Caco-2 (cell line): Measurements from ENCODE around the gene CRACR2A. TPM values are rescaled to one million over a fixed set of nuclear protein-coding genes. Genes with fewer than 3 reads are reported as not detected.

Experiments
- BruUV-seq: library from RNA; stranded (reverse); fragments of 400-500 nt; replicated peaks from 2 replicates; lab custom pipeline; 2021; lab: Mats Ljungman, UMichigan
- CTCF ChIA-PET: fragments of 300-600 bp; sonication (Branson Sonifier 250); formaldehyde crosslinking; loops from one replicate; lab custom pipeline; 2022; ENCODE audit warnings: antibody characterized with exemption; lab: Charles Lee
- POLR2A ChIA-PET: fragments of 300-600 bp; sonication (Branson Sonifier 250); formaldehyde crosslinking; loops from one replicate; lab custom pipeline; 2022; ENCODE audit warnings: antibody characterized with exemption; lab: Charles Lee
- DNase-seq, 2 experiments: peaks; one replicate each; pipeline versions ENCODE4 v3.0.0 to v3.0.0-alpha.2; 2020 to 2022
- H3K27me3 ChIP-seq: replicated peaks from 2 replicates; pipeline ENCODE4 v1.6.0; 2011; ENCODE audit warnings: low read length; ENCODE audit not compliant: control insufficient read depth, insufficient read depth
- H3K36me3 ChIP-seq: 2 replicates; pipeline ENCODE4 v1.5.1; 2011; ENCODE audit warnings: low read length; ENCODE audit not compliant: control insufficient read depth, insufficient read depth
- H3K4me1 ChIP-seq: fragments of 250-450 bp; sonication (Bioruptor Pico); 2 replicates; pipeline ENCODE4 v1.5.1; 2020; ENCODE audit warnings: mild to moderate bottlenecking
- H3K4me3 ChIP-seq: 2 replicates; pipeline ENCODE4 v1.5.1; 2011; ENCODE audit warnings: low read depth, mild to moderate bottlenecking, control low read depth, low read length
- H3K9me3 ChIP-seq: fragments of 250-450 bp; sonication (Bioruptor Pico); 2 replicates; pipeline ENCODE4 v1.5.1; 2020; ENCODE audit warnings: mild to moderate bottlenecking, moderate library complexity
- H3K27ac Mint-ChIP-seq: one replicate; pipeline ENCODE4 v1.8.0; 2022; ENCODE audit warnings: mixed read lengths; ENCODE audit not compliant: unreplicated experiment
- H3K27me3 Mint-ChIP-seq: one replicate; pipeline ENCODE4 v1.8.0; 2022; ENCODE audit warnings: mixed read lengths; ENCODE audit not compliant: insufficient read depth, unreplicated experiment
- H3K36me3 Mint-ChIP-seq: one replicate; pipeline ENCODE4 v1.8.0; 2022; ENCODE audit warnings: mild to moderate bottlenecking, mixed read lengths; ENCODE audit not compliant: insufficient read depth, unreplicated experiment
- H3K4me1 Mint-ChIP-seq: one replicate; pipeline ENCODE4 v1.8.0; 2022; ENCODE audit warnings: low read depth, mixed read lengths; ENCODE audit not compliant: unreplicated experiment
- H3K4me3 Mint-ChIP-seq: one replicate; pipeline ENCODE4 v1.8.0; 2022; ENCODE audit warnings: mild to moderate bottlenecking, moderate library complexity, mixed read lengths; ENCODE audit not compliant: unreplicated experiment
- H3K9me3 Mint-ChIP-seq: one replicate; pipeline ENCODE4 v1.8.0; 2022; ENCODE audit warnings: mixed read lengths; ENCODE audit not compliant: unreplicated experiment
- CTCF ChIP-seq, 2 experiments: fragments of 200-600 bp in 1 of 2; IDR thresholded peaks; 1 replicate in 1 of 2; 2 replicates in 1 of 2; pipeline versions ENCODE4 v1.5.1 to v1.8.0; 2011 to 2022; ENCODE audit warnings: antibody characterized with exemption in 1 of 2, control low read depth in 1 of 2, inconsistent platforms in 1 of 2, low read depth in 1 of 2, low read length in 1 of 2, mild to moderate bottlenecking in 1 of 2, moderate library complexity in 1 of 2; ENCODE audit not compliant: insufficient read depth in 1 of 2, severe bottlenecking in 1 of 2, unreplicated experiment in 1 of 2
- intact Hi-C: fragments of 100-400 bp; cut with micrococcal nuclease; formaldehyde crosslinking; loops from one replicate; pipeline ENCODE4 v1.10.0; 2022; ENCODE audit not compliant: unreplicated experiment
- total RNA-seq: library from RNA; stranded (reverse); gene quantifications from 2 replicates; pipeline ENCODE4 v1.2.3, GENCODE V29; 2022

CRACR2A gene
- total RNA-seq, 1 experiment from 2014 or later: 16.5 TPM

GRCh38 chr12:3715999-3716398 is 36.9 kb downstream of the CRACR2A start:
- intact Hi-C loops: no loop called here
- Mint-ChIP-seq H3K4me1 (no peaks in the 10 kb centered on the region), H3K36me3 (no peaks in the 10 kb centered on the region), H3K27me3 (no peaks in the 10 kb centered on the region), H3K27ac (no peak overlapping the region), H3K4me3 (no peak overlapping the region), H3K9me3 (peaks cover 3% of the 10 kb centered on the region)
- TF ChIP-seq CTCF (IDR thresholded peaks at IDR 0.05; ENCODE audit: insufficient read depth in 1 of 2, low read depth in 1 of 2, low read length in 1 of 2, severe bottlenecking in 1 of 2, unreplicated experiment in 1 of 2): no peak
- Histone ChIP-seq H3K36me3 (no peaks in the 10 kb centered on the region), H3K4me3 (no peak overlapping the region), H3K27me3 (no peaks in the 10 kb centered on the region), H3K9me3 (no peaks in the 10 kb centered on the region), H3K4me1 (no peaks in the 10 kb centered on the region)
- CTCF ChIA-PET: no interaction called here
- POLR2A ChIA-PET: no interaction called here
- no TSS peak for BruUV-seq
- no peak for DNase-seq

- Histone ChIP-seq H3K36me3 (no peaks in the 10 kb centered on the region), H3K4me3 (no peak overlapping the region), H3K9me3 (no peaks in the 10 kb centered on the region), H3K27me3 (no peaks in the 10 kb centered on the region), H3K4me1 (no peaks in the 10 kb centered on the region)
- DNase-seq: no peak
- Mint-ChIP-seq H3K9me3 (no peaks in the 10 kb centered on the region), H3K36me3 (no peaks in the 10 kb centered on the region), H3K27me3 (no peaks in the 10 kb centered on the region), H3K4me3 (no peak overlapping the region), H3K4me1 (no peaks in the 10 kb centered on the region), H3K27ac (no peak overlapping the region)
- BruUV-seq: no TSS peak
- intact Hi-C loops: no loop called here
- CTCF ChIA-PET: no interaction called here
- TF ChIP-seq CTCF (IDR thresholded peaks at IDR 0.05; ENCODE audit: insufficient read depth in 1 of 2, low read depth in 1 of 2, low read length in 1 of 2, severe bottlenecking in 1 of 2, unreplicated experiment in 1 of 2): no peak
- POLR2A ChIA-PET: no interaction called here
These were observed 39.0 kb downstream of the CRACR2A start for GRCh38 chr12:3713947-3714346.

GRCh38 chr12:3713483-3713882 is 39.4 kb downstream of the CRACR2A start:
- H3K4me1 Mint-ChIP-seq: no peaks in the 10 kb centered on the region
- TF ChIP-seq CTCF (IDR thresholded peaks at IDR 0.05; ENCODE audit: insufficient read depth in 1 of 2, low read depth in 1 of 2, low read length in 1 of 2, severe bottlenecking in 1 of 2, unreplicated experiment in 1 of 2): no peak
- H3K27ac Mint-ChIP-seq: no peak overlapping the region
- no peaks in the 10 kb centered on the region for H3K36me3 Mint-ChIP-seq
- no peaks in the 10 kb centered on the region for H3K4me1 ChIP-seq
- no TSS peak for BruUV-seq
- no peaks in the 10 kb centered on the region for H3K9me3 ChIP-seq
- no peak for DNase-seq
- no peak overlapping the region for H3K4me3 Mint-ChIP-seq
- H3K9me3 Mint-ChIP-seq: no peaks in the 10 kb centered on the region
- CTCF ChIA-PET: no interaction called here
- H3K36me3 ChIP-seq: no peaks in the 10 kb centered on the region
- intact Hi-C loops: no loop called here
- no peaks in the 10 kb centered on the region for H3K27me3 ChIP-seq
- H3K4me3 ChIP-seq: no peak overlapping the region
- POLR2A ChIA-PET: no interaction called here
- H3K27me3 Mint-ChIP-seq: no peaks in the 10 kb centered on the region
